Esophagus muscularis mucosa (tissue), 4 donors: ENCODE data around the gene SRGAP3.

Source experiments
- CTCF ChIP-seq, 3 experiments: fragments of 200-600 bp in 2 of 3; fragments of 450-650 bp in 1 of 3; sonication (generic) in 2 of 3; IDR thresholded peaks; one replicate each; pipeline ENCODE4 v1.5.1; 2017 to 2019; ENCODE audit warnings: antibody characterized with exemption in 3 of 3, mild to moderate bottlenecking in 2 of 3, moderate library complexity in 1 of 3
- EP300 ChIP-seq: sonication (generic); formaldehyde crosslinking; IDR thresholded peaks from one replicate; pipeline ENCODE4 v1.6.1; 2017; ENCODE audit warnings: antibody characterized with exemption
- POLR2A ChIP-seq: fragments of 450-650 bp; IDR thresholded peaks from one replicate; pipeline ENCODE4 v1.6.1; 2017; ENCODE audit warnings: antibody characterized with exemption, moderate library complexity, mild to moderate bottlenecking, low read depth
- POLR2AphosphoS5 ChIP-seq, 2 donors: sonication (generic); formaldehyde crosslinking; IDR thresholded peaks; one replicate each; pipeline ENCODE4 v1.6.1; 2017; ENCODE audit warnings: antibody characterized with exemption in 2 of 2

GRCh38 chr3:9019259-9019961 lies 230.0 kb downstream of the SRGAP3 start:
- no peak for TF ChIP-seq POLR2A
- TF ChIP-seq CTCF (IDR thresholded peaks at IDR 0.05), result no peak
- TF ChIP-seq POLR2AphosphoS5 (IDR thresholded peaks at IDR 0.05), result no peak
- TF ChIP-seq EP300, result no peak
